Measurements from ENCODE around the gene AGBL4.

DNA sequence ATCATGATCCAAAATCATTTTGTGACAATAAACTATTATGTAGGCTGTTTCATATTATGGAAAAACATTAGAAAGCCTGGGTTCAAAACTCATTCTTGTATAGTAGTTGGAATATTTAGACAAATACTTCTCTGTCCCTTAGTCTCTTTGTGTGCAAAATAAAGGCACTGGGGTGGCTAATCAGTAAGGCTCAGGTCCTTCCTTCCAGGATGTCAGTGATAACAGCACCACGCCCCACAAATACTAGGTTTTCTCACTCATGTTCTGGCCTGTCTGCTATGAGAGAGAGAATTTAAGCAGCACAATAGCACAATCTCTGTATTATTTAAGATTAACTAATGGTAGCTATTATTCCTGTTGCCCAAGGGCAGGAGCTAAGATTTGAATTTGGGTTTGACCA lies 788.8 kb downstream of the AGBL4 start:
- TF ChIP-seq CEBPB (IDR thresholded peaks at IDR 0.05; ENCODE audit: low read depth) (no peak), RAD21 (IDR thresholded peaks at IDR 0.05; ENCODE audit: low read depth) (no peak), CTCF (IDR thresholded peaks at IDR 0.05 in 2 of 3, conservative IDR thresholded peaks at IDR 0.05 in 1 of 3; ENCODE audit: borderline replicate concordance in 1 of 3, insufficient read depth in 1 of 3, low read depth in 2 of 3, low read length in 2 of 3) (no peak), EZH2 (IDR thresholded peaks at IDR 0.05) (no peak), YY1 (IDR thresholded peaks at IDR 0.05; ENCODE audit: extremely low read depth, insufficient replicate concordance, low read depth, low read length) (no peak), POLR2A (IDR thresholded peaks at IDR 0.05; ENCODE audit: borderline replicate concordance, extremely low read depth, insufficient read depth, insufficient read length) (no peak)
- TF ChIP-seq, protein P1, sequence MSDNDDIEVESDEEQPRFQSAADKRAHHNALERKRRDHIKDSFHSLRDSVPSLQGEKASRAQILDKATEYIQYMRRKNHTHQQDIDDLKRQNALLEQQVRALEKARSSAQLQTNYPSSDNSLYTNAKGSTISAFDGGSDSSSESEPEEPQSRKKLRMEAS (IDR thresholded peaks at IDR 0.05): no peak

Measured in HCT116 (cell line).